ENCODE measurements around the gene ABL1.

Gene ABL1

GRCh38 chr9:130892477-130893304 is 57.6 kb downstream of the ABL1 start:
- DNase-seq = no peak

GRCh38 chr9:130893341-130894101 is 58.5 kb downstream of the ABL1 start:
- no peak for DNase-seq

GRCh38 chr9:130894546-130894945 is 59.5 kb downstream of the ABL1 start:
- DNase-seq = no peak

- DNase-seq = no peak
Observed at GRCh38 chr9:130895038-130895437, 60.0 kb downstream of the ABL1 start.

GRCh38 chr9:130895481-130896232 is 60.6 kb downstream of the ABL1 start:
- DNase-seq = no peak

- DNase-seq = no peak
Observed at GRCh38 chr9:130896233-130897014, 61.4 kb downstream of the ABL1 start, which contains the start of gene QRFP. QRFP (minus strand) TSS chr9:130896812; CDS start chr9:130893838, 2,974 bp downstream.

- DNase-seq = no peak
Observed at GRCh38 chr9:130897105-130897751, 62.2 kb downstream of the ABL1 start.

GRCh38 chr9:130897848-130898551 is 62.9 kb downstream of the ABL1 start:
- peak; percentile 38 for DNase-seq

- no peak for DNase-seq
Observed at GRCh38 chr9:130898552-130898852, 63.4 kb downstream of the ABL1 start.

GRCh38 chr9:130899051-130899748 is 64.1 kb downstream of the ABL1 start:
- DNase-seq = no peak

GRCh38 chr9:130900701-130901497 is 65.8 kb downstream of the ABL1 start:
- no peak for DNase-seq

- DNase-seq = no peak
Observed at GRCh38 chr9:130901498-130902203, 66.6 kb downstream of the ABL1 start.

GRCh38 chr9:130902204-130903185 is 67.4 kb downstream of the ABL1 start:
- DNase-seq = no peak

GRCh38 chr9:130903194-130904069 is 68.4 kb downstream of the ABL1 start:
- DNase-seq = no peak

GRCh38 chr9:130904070-130905044 is 69.3 kb downstream of the ABL1 start:
- no peak for DNase-seq

Data from DMS79 treated with DMSO at 0.1 percent for 48 hours (cell line).